Activated CD8-positive, alpha-beta T cell treated with anti-CD3 and anti-CD28 coated beads for 36 hours (primary cell): Measurements from ENCODE around the gene PLA2G4D. TPM values are rescaled to one million over a fixed set of nuclear protein-coding genes. Genes with fewer than 3 reads are reported as not detected.

Experiments
- ATAC-seq: fragments of 200-7000 bp; cut with Tn5 transposase; one replicate; pipeline ENCODE4 v1.10.0; 2021; ENCODE audit warnings: mild to moderate bottlenecking, moderate library complexity
- CTCF ChIA-PET: fragments of 350-600 bp; sonication (Branson Sonifier 250); formaldehyde crosslinking; loops from one replicate; lab custom pipeline; 2021; ENCODE audit warnings: antibody characterized with exemption; lab: Charles Lee
- POLR2A ChIA-PET: fragments of 350-600 bp; sonication (Branson Sonifier 250); formaldehyde crosslinking; loops from one replicate; lab custom pipeline; 2021; ENCODE audit warnings: antibody characterized with exemption; lab: Charles Lee
- DNase-seq: peaks from one replicate; pipeline ENCODE4 v3.0.0-alpha.2; 2020
- H3K27ac Mint-ChIP-seq: one replicate; pipeline ENCODE4 v1.8.0; 2021; ENCODE audit warnings: mild to moderate bottlenecking, mixed read lengths
- H3K27me3 Mint-ChIP-seq: one replicate; pipeline ENCODE4 v1.8.0; 2021; ENCODE audit warnings: mixed read lengths
- H3K36me3 Mint-ChIP-seq: one replicate; pipeline ENCODE4 v1.8.0; 2021; ENCODE audit warnings: low read depth, mixed read lengths
- H3K4me1 Mint-ChIP-seq: one replicate; pipeline ENCODE4 v1.8.0; 2021; ENCODE audit warnings: low read depth, mixed read lengths
- H3K4me3 Mint-ChIP-seq: one replicate; pipeline ENCODE4 v1.8.0; 2021; ENCODE audit warnings: mild to moderate bottlenecking, moderate library complexity, mixed read lengths
- H3K9me3 Mint-ChIP-seq: one replicate; pipeline ENCODE4 v1.8.0; 2021; ENCODE audit warnings: mixed read lengths
- CTCF ChIP-seq: fragments of 200-600 bp; IDR thresholded peaks from one replicate; pipeline ENCODE4 v1.8.0; 2022; ENCODE audit warnings: antibody characterized with exemption, mild to moderate bottlenecking
- intact Hi-C: fragments of 100-400 bp; cut with micrococcal nuclease; formaldehyde crosslinking; loops from one replicate; pipeline ENCODE4 v1.10.0; 2022
- total RNA-seq, 2 experiments: library from RNA; stranded (reverse); gene quantifications; one replicate each; pipeline ENCODE4 v1.2.3, GENCODE V29; 2021

The PLA2G4D gene
- total RNA-seq, 2 experiments from 2014 or later, result not detected

- Mint-ChIP-seq H3K27ac (no peak overlapping the region), H3K9me3 (no peaks in the 10 kb centered on the region), H3K36me3 (no peaks in the 10 kb centered on the region), H3K27me3 (peaks cover 2% of the 10 kb centered on the region), H3K4me3 (no peak overlapping the region), H3K4me1 (no peaks in the 10 kb centered on the region)
- ChIA-PET POLR2A (no interaction called here), CTCF (no interaction called here)
- intact Hi-C loops, result no loop called here
- DNase-seq, result no peak
- no peak for TF ChIP-seq CTCF
- ATAC-seq, result no peak
These were observed 70.1 kb downstream of the PLA2G4D start for GRCh38 chr15:42024303-42024702.

DNA sequence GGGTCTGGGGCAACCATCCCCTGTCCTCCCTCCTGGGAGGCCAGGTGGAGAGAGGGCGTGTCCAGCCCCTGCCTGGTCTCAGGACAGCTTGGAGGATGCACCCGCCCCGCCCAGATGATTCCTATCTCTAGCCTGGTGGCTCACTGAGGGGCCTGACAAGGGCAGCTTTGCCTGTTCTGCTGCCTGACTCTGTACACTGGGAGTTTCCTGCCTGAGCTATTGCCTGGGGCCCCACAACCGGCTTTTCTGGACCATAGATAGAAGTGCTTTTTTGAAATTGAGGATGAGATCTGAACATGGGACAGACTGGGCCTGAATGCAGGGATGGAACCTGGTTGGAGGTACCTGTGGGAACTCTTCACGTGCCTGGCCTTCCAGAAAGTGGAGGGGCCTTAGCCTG, 72.8 kb downstream of the PLA2G4D start:
- intact Hi-C loops, result no loop called here
- no peak for DNase-seq

DNA sequence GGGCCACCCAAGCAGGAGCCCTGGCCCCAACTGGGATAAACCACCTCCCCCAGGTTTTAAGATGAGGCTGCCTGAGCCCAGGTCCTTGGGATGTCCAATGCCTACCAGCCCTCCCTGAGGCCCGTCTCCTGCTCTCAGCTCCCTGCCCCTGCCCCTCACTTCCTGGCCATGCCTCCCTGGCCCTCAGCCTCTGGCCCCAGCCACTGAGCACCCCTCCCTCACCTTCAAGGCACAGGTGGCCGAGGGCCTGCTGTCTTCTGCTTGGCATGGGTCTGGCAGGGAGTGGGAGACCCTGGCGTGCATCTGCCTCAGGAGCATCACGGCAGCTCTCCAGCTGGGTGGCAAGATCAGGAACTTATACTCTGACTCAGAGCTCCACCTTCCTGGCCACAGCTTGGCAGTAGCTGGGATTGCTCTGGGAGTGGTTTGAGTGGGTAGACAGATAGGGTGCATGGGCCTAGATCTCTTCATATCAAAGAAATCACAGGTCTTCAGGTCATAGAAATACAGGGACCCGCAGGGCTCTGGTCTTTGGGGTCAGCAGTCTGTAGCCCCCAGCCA, 73.6 kb downstream of the PLA2G4D start, which contains the start of gene PLA2G4E:
PLA2G4E (minus strand) TSS at position 330 of the 561 bp plus-strand sequence; CDS start at position 318, 12 bp downstream.
- Mint-ChIP-seq H3K36me3 (no peaks in the 10 kb centered on the region), H3K4me3 (no peak within 1 kb of the TSS), H3K27me3 (no peaks in the 10 kb centered on the region), H3K9me3 (no peaks in the 10 kb centered on the region), H3K4me1 (no peaks in the 10 kb centered on the region), H3K27ac (no peak within 1 kb of the TSS)
- DNase-seq (no peak), ATAC-seq (no peak)
- POLR2A ChIA-PET, result no interaction called here
- CTCF ChIA-PET, result interaction anchor here (1.4 kb wide), 1 partner anchor 64 kb away, joined by 5 read pairs; no protein-coding TSS in a partner anchor
- intact Hi-C loops, result no loop called here
- TF ChIP-seq CTCF, result no peak

More for the DNA sequence above, 72.8 kb downstream of the PLA2G4D start:
- Mint-ChIP-seq H3K27me3 (peaks cover 2% of the 10 kb centered on the region), H3K4me3 (no peak overlapping the region), H3K36me3 (no peaks in the 10 kb centered on the region), H3K4me1 (no peaks in the 10 kb centered on the region), H3K9me3 (no peaks in the 10 kb centered on the region), H3K27ac (no peak overlapping the region)
- CTCF ChIA-PET, result interaction anchor here (1.4 kb wide), 1 partner anchor 63 kb away, joined by 5 read pairs; no protein-coding TSS in a partner anchor
- TF ChIP-seq CTCF, result no peak
- no peak for ATAC-seq
- POLR2A ChIA-PET, result no interaction called here

GRCh38 chr15:42018306-42019224, 75.8 kb downstream of the PLA2G4D start:
- DNase-seq (no peak), ATAC-seq (no peak)
- H3K9me3 Mint-ChIP-seq, result no peaks in the 10 kb centered on the region
- no peaks in the 10 kb centered on the region for H3K4me1 Mint-ChIP-seq
- no peak overlapping the region for H3K27ac Mint-ChIP-seq
- no peaks in the 10 kb centered on the region for H3K36me3 Mint-ChIP-seq
- intact Hi-C loops, result no loop called here
- H3K27me3 Mint-ChIP-seq, result no peaks in the 10 kb centered on the region
- CTCF ChIA-PET, result interaction anchor here (0.8 to 1.4 kb wide), 2 partner anchors 15 to 38 kb away, joined by 3 to 5 read pairs; no protein-coding TSS in a partner anchor
- no peak overlapping the region for H3K4me3 Mint-ChIP-seq
- no peak for TF ChIP-seq CTCF
- POLR2A ChIA-PET, result no interaction called here

Other genes starting within 250 kb of the PLA2G4D start
- under 1 TPM; 0.11 to 0.14 TPM for gene SPTBN5, start 200.5 kb downstream of the PLA2G4D start, total RNA-seq
- 10 to 100 TPM; 22.3 to 22.6 TPM for gene EHD4, start 122.0 kb downstream of the PLA2G4D start, total RNA-seq
- gene PLA2G4E, start 73.5 kb downstream of the PLA2G4D start, total RNA-seq, result not detected
- gene PLA2G4F, start 62.1 kb upstream of the PLA2G4D start, total RNA-seq, result not detected
- gene VPS39, start 113.7 kb upstream of the PLA2G4D start, total RNA-seq, result 10 to 100 TPM; 47.3 to 49.8 TPM
- 10 to 100 TPM; 18.0 to 22.2 TPM for gene GANC, start 178.6 kb upstream of the PLA2G4D start, total RNA-seq
- gene TMEM87A, start 178.9 kb upstream of the PLA2G4D start, total RNA-seq, result 10 to 100 TPM; 23.6 to 24.7 TPM